Measurements from ENCODE around the gene CXCR5. TPM values are rescaled to one million over a fixed set of nuclear protein-coding genes. Genes with fewer than 3 reads are reported as not detected.

Gene CXCR5
- total RNA-seq, 4 donors from 2014 or later: 0.09 to 0.12 TPM; not detected in 2

DNA sequence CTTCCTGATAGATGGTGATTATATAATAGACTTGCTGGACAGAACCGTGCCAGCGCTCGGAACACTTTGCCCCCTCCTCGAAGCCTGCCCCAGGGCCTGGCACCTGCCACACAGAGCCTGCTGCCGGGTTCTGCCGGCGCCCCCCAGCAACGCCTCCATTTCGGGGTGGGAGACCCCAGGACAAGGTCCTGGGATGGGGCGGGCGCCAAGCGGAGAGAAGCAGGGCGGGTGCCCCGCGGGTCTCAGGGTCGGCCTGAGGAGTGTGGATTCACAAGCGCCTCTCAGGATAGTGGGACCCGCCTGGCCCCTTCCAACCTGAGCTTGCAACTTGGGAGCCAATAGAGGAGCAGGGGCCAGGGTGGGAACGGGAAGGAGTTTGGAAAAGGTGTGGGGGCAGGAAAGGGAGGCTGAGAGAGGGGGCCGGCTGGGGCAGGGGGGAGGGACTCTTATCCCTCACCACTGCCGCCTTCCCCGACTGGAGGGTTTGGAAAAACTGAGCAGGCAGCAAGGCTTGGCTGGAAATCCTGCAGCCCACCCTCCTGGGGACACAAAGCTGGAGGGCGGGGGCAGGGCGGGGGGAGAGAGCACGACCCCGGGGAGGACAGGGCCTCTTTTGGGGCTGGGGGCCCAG lies 45.3 kb downstream of the CXCR5 start:
- peak; percentile 17 for ATAC-seq (ENCODE audit: low FRiP score)
- TF ChIP-seq, protein P1, sequence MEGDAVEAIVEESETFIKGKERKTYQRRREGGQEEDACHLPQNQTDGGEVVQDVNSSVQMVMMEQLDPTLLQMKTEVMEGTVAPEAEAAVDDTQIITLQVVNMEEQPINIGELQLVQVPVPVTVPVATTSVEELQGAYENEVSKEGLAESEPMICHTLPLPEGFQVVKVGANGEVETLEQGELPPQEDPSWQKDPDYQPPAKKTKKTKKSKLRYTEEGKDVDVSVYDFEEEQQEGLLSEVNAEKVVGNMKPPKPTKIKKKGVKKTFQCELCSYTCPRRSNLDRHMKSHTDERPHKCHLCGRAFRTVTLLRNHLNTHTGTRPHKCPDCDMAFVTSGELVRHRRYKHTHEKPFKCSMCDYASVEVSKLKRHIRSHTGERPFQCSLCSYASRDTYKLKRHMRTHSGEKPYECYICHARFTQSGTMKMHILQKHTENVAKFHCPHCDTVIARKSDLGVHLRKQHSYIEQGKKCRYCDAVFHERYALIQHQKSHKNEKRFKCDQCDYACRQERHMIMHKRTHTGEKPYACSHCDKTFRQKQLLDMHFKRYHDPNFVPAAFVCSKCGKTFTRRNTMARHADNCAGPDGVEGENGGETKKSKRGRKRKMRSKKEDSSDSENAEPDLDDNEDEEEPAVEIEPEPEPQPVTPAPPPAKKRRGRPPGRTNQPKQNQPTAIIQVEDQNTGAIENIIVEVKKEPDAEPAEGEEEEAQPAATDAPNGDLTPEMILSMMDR (IDR thresholded peaks at IDR 0.05): no peak
- no peak for DNase-seq (ENCODE audit: low spot score)

DNA sequence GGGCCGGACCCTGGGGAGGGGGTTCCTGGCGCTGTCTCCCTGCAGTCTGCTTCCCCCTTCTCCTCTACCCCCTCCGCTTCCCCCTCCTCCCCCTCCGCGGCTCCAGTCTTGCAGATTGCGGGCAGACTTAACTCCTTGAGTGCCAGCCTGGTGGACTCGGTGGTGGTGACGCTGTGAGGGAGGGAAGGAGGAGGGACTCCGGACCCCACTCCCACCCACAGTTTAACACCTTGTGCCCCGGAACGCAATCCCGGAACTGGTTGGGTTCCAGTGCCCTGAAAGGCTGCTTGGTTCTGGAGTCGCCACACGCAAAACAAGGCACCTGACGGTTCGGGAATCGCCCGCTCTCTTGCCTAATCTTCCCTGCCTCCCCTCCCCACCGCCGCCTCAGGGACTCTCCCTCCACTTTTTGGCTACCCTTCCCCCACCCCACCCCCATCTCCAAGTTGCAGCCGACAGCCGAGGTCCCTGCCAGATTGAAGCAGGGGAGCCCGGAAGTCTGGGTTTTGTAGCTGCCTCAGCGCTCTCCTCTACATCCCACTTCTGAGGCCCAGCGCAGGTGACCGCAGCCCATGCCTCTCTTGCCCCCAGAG lies 45.9 kb downstream of the CXCR5 start:
- ATAC-seq (ENCODE audit: low FRiP score) (peak; percentile 27), DNase-seq (ENCODE audit: low spot score) (no peak)
- TF ChIP-seq, protein P1 (IDR thresholded peaks at IDR 0.05): no peak

DNA sequence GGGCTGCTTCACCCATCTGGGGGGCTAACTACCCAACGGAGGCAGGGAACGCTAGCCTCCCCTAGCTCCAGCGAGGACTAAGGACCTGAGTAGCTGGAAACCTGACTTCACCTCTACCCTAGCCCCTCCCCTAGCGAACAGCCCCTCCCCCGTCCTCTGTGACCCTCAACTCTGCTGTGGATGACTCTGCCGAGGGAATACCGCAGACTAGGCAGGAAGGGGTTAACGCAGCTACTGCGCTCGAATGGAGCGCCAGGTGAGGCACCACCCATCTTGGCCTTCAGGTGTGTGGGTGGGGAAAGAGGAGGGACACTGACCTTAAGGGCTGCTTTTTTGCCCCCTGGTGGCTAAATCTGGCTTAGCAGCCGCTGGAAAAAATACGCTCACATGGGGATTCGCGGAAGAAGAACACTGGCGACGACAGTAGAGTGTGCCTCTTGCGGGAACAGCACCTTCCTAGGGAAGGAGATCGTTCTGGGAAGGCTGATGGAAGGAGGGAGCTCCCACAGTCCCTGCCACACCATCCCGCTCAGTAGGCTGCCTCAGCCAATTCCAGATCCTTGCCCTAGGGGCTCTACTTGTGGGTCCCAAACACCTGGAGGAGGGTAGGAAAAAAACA lies 46.5 kb downstream of the CXCR5 start:
- peak; percentile 35 for ATAC-seq (ENCODE audit: low FRiP score)

DNA sequence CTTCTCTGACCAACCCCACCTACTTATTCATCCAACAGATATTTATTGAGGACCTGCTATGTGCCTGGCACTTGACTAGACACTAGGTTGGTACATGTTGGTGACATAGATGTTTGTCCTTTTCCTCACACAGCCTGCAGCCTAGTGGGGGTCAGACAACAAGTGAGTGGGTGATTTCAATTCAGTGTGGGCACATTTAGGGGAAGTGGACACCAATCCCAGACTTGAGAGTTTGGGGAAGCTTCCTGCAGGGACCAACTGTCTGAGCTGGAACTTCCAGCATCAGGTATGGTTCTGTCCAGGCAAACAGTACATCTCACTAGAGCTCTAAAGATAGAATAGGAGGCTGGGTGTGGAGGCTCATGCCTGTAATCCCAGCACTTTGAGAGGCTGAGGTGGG lies 47.9 kb downstream of the CXCR5 start:
- DNase-seq (ENCODE audit: low spot score): no peak
- ATAC-seq (ENCODE audit: low FRiP score): no peak
- TF ChIP-seq, protein P1 (IDR thresholded peaks at IDR 0.05): no peak

More for the DNA sequence above, 46.5 kb downstream of the CXCR5 start:
- TF ChIP-seq, protein P1 (IDR thresholded peaks at IDR 0.05): peak in 2 of 3 donors; percentile 81 to 82
- no peak for DNase-seq (ENCODE audit: low spot score)

DNA sequence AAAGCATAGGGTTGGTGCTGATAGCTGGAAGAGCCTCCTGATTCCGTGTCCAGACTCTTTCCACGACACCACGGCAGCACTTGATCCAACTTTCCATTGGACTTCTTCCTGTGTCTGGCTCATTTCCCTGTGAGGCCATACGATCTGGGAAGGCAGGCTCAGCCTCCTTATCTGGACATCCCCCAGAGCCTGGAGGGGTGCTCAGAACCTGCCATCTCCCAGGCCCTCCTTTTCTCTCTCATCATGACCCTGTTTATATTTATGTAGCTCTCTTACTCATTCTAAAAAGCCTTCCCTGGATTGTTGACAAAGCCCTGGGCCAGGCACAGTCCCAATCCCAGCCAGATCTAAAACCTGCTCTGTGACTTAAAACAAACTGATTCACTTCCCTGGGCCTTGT lies 49.8 kb downstream of the CXCR5 start:
- DNase-seq (ENCODE audit: low spot score) (no peak), ATAC-seq (ENCODE audit: low FRiP score) (no peak)
- TF ChIP-seq, protein P1 (IDR thresholded peaks at IDR 0.05): no peak

DNA sequence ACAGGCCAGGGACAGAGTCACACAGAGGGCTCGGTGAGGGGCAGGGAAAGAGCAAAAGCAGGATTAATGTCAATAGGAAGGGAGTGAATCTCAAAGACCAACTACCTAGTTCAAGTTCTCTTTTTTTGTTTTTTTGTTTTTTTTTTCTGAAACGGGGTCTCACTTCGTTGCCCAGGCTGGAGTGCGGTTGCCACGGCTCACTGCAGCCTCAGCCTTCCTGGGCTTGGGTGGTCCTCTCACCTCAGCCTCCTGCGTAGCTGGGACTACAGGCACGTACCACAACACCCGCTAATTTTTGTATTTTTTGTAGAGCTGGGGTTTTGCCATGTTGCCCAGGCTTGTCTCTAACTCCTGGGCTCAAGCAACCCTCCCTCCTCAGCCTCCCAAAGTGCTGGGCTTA lies 51.7 kb downstream of the CXCR5 start:
- no peak for ATAC-seq (ENCODE audit: low FRiP score)
- no peak for DNase-seq (ENCODE audit: low spot score)
- TF ChIP-seq, protein P1 (IDR thresholded peaks at IDR 0.05): no peak

Data from omental fat pad (tissue), 4 donors.